HG03175 (cell line): Measurements from ENCODE around the gene PAQR5.
"Not testable (repeated sequence)": the region's sequence is repeated elsewhere in the genome, so short reads cannot be mapped to it uniquely, and the experiment has no call there.

ENCODE experiments used
- ATAC-seq: cut with Tn5 transposase; IDR thresholded peaks from one replicate; pipeline ENCODE4 v1.9.1; 2021; ENCODE audit warnings: mild to moderate bottlenecking, moderate library complexity; ENCODE audit not compliant: unreplicated experiment

PAQR5 gene

DNA sequence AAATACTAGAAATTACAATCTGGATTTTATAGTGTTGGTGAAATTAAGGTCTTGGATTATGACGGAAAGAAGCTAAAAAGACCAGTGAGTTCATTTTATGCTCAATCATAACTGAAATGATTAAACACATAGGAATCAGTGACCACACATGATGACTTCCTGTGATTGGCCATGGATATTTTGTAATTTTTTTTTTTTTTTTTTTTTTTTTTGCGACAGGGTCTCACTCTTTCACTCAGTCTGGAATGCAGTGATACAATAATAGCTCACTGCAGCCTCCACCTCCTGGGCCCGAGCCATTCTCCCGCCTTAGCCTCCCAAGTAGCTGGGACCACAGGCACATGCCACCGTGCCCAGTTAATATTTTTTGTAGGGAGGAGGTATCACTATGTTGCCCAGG lies 47.4 kb downstream of the PAQR5 start:
- ATAC-seq, result no peak

- no peak for ATAC-seq
Measured at GRCh38 chr15:69351333-69351732, 52.6 kb downstream of the PAQR5 start.

DNA sequence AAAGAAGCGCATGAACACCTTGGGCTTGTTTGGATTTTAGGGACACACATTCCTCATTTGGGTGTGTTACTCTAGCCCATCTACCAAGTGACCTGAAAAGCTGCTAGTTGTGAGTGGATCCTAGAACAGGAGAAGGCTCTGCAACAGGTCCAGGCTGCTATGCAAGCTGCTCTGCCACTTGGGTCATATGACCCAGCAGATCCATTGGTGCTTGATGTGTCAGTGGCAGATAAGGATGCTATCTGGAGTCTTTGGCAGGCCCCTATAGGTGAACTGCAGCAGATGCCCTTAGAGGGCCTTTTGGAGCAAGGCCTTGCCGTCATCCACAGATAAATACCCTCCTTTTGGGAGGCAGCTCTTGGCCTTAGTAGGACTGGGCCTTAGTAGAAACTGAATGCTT lies 53.2 kb downstream of the PAQR5 start:
- ATAC-seq, result no peak

DNA sequence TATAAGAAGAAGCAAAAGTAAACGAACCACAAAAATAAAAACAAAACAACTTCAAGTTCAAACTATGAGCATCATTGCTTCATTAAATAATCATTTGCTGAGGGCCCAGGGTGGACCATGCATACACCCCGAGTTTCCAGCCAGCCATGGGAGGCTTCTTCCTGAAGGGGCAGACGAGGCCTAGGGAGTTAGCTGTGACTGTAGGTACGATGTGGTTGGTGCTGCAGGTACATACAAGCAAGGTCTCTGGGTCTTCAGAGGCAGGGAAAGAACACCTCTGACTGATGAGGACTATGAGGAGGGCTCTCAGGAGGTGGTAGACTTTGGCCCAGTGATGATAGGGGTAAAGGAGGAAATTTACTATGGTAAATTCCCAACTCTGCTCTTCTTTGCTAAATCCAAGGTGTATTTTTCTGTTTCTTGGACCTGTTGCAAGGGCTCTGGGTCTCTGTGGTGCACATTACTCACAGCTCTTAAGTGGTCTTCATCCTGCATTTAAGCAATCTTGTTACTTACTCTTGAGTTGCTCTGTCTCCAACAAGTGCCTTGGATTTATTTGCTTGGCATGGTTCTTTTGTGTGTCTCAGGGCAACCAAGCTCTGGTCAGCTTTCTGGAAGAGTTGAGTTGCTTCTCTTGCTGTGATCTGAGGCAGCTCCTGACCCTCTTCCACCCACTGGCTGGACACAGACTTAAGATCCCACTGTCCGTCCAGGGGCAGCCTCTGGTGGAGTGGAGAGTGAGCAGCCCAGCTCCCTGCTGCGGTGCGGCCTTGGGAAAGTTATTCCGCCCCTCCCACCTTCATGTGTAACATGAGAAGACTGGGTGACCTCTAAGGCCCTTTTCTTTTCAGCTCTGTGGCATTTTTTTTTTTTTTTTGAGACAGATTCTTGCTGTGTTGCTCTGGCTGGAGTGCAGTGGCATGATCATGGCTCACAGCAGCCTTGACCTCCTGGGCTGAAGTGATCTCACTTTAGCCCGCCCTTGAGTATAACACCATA lies 59.4 kb downstream of the PAQR5 start:
- no peak for ATAC-seq

DNA sequence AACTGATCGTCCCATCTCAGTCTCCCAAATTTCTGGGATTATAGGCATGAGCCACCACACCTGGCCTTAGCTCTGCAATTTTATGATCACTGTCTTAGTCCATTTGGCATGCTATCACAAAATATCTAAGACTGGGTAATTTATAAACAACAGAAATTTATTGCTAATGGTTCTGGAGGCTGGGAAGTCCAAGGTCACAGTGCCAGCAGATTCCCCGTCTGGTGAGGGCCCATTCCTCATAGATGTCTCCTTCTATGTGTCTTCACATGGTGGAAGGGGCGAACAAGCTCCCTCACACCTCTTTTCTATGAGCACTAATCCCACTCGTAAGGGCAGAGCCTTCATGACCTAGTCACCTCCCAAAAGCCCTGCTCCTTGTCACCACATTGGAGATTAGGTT lies 60.1 kb downstream of the PAQR5 start:
- no peak for ATAC-seq

- ATAC-seq, result no peak
Measured at GRCh38 chr15:69359722-69360121, 61.0 kb downstream of the PAQR5 start.

- no peak for ATAC-seq
Measured at GRCh38 chr15:69360642-69361041, 61.9 kb downstream of the PAQR5 start.

DNA sequence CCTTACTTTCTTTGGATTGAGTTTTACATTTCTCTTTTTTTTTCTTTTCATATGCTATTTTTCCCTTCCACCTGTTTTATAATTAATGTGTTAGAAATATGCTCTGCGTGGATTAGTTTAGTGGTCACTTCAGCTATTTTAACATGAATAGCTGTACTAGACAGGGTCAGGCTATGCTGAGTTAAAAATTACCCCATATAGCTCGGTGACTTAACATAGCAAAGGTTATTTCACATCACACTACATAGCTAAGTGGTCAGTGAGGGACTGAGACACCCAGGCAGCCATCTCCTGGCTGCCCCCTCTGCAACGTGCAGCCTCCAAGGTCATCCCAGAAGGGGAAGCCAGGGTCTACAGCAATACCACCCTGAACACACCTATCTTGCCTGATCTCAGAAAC lies 68.5 kb downstream of the PAQR5 start:
- ATAC-seq, result no peak

GRCh38 chr15:69369631-69370030 lies 70.9 kb downstream of the PAQR5 start:
- ATAC-seq, result no peak

GRCh38 chr15:69373406-69373805 lies 74.7 kb downstream of the PAQR5 start:
- no peak for ATAC-seq

DNA sequence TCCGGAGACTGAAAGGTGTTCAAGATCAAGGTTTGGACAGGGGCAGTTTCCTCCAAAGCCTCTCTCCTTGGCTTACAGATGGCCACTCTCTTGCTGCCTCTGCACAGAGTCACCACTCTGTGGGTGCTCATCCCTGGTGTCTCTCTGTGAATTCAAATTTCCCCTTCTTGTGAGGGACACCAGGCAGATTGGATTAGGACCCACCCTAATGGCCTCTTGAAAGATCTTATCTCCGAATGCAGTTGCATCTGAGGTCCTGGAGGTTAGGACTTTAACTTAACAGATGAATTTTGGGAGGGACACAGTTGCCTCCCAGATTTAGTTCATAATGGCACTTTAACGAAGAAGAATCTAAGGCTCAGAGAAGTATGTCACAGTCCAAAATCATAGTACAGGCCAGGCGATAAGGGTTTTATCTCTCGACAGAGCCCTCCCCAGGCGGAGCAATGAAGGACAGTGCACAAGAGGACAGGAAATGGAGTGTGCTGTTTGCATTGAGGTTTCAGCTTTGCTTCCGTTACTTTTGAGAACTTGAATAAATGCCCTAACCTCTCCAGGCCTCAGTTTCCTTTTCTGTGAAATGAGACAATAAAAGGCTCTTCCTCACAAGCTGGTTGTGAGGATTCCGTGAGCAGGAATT lies 76.6 kb downstream of the PAQR5 start:
- ATAC-seq, result no peak

- no peak for ATAC-seq
Measured at GRCh38 chr15:69377216-69377970, 78.7 kb downstream of the PAQR5 start.

- ATAC-seq, result no peak
Measured at GRCh38 chr15:69380100-69380725, 81.5 kb downstream of the PAQR5 start.

DNA sequence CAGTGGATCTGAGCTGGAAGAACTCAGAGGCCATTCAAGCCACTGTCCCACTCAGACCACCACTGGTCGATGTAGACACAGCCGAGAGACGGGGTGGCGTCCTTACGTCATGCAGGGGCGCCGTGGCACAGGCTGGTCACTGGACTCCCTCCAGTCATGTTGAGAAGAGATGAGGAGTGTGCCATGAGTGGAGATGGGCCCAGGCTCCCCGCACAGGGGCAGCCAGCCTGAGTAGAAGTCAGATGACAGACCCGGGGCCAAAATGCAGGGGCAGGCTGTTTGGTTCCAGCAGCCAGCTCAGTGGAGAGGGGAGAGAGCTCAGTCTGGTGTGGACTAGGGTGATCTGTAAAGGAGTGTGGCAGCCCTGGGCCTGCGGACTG lies 82.0 kb downstream of the PAQR5 start:
- ATAC-seq, result no peak

- ATAC-seq, result not testable (repeated sequence)
Measured at GRCh38 chr15:69382176-69382575, 83.5 kb downstream of the PAQR5 start.

GRCh38 chr15:69384066-69384465 lies 85.4 kb downstream of the PAQR5 start:
- not testable (repeated sequence) for ATAC-seq

DNA sequence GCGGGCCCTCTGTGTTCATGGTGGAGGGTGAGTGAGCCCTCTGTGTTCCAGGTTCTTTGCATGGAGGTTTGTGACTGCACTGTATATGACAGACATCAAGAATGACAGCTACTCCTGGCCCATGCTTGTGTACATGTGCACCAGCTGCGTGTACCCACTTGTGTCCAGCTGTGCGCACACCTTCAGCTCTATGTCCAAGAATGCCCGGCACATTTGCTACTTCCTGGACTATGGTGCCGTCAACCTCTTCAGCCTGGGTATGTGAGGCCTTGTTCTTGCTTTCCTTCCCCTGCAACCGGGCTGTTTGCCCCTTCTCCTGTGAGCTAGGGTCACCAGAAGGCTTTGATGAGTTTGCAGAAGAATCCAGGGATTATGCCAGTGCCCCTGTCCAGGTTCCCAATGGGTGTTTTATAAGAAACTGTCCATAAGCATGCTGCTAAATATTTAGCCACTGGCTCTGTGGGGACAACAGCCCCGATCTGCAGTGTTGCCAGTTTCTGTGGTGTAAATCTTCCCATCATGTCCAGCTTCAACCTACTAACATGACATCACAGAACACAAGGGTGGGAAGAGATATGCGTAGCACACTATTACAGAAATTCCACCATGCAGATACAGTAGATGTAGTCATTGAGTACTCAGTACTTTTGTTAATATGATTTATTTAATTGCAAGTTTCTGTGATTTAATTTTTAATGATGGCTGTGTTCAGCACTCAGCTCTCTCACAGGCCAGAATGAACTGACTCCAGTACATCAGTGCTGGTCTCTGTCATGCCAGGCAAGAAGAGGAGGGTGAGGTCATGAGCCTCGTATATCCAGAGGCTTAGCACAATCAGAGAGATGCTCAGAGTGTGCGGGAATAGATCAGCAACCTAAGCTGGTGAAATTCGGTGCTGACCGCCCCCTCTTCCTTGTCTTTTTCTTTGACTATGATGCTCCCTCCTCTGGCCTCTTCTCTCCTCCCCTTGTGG lies 86.2 kb downstream of the PAQR5 start:
- no peak for ATAC-seq

GRCh38 chr15:69385831-69386230 lies 87.1 kb downstream of the PAQR5 start:
- ATAC-seq, result no peak

DNA sequence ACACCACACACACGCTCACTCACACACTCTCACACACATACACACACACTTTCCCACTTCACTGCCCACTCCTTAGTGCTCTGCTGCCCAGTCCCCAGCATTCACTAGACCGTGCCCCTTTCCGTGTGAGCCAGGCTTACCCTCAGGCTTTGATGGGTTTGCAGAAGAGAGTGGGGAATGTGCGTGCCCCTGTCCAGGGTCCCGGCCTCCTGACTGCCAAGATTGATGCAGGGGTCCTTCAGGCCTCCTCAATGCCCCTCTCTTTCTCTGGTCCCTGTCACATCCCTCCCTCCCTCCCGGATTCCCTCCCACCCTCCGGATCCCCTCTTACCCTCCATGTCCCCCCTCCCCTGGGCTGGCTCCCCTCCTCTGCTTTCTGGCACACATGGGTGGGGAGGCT lies 87.6 kb downstream of the PAQR5 start:
- no peak for ATAC-seq

DNA sequence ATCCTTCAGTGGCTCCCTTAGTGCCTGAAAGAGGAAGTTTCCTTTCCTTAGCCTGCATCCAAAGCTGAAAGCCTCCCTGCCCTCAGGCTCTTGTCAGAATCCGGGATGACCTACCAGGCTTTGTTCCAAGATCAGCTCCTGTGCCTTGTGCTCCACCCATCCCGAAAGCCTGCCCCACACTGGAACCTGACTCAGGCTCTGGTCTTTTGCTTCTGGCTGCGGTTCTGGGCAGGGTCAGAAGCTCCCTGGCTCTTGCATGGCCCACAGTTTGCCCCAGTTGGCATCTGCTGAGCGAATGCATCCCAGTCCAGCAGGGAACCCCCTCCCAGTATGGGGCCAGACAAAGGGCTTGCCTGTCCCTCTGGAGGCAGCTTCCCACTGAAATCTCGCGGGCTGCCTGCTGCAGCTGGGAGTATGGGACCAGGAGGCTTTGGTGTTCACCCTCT lies 89.6 kb downstream of the PAQR5 start:
- ATAC-seq, result no peak
